ENCODE data around the gene ZNF785.
"Not testable (repeated sequence)": the region's sequence is repeated elsewhere in the genome, so short reads cannot be mapped to it uniquely, and the experiment has no call there.

Gene ZNF785

DNA sequence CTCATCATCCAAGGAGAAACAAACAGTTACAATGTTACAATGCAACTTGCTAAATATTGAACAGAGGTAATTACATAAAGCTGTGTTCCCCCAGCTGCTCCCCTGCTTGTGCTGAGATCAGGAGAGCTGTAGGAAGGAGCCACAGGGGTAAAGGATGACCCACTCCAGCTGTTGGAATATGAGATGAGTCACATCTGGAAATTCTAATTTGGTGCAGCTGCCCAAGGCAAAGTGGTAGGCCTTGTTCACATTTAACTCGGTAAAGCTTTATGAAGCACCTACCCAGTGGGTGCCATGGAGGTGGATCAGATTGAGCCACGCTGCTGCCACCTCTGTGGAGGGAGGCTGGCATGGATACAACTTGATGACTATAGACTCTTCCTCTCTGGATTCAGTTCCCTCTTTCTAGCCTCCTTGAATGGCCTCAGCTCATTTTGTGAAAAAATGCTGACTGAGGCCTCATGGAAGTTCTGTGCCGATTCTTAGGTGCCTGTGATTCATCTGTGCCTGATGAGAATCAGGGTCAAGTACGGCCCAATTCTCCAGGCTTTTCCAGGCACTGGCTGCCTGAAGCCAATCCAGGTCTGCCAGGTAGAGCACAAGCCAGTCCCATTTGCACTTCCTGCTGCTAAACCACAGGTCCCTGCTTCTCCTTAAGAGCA, 17.2 kb upstream of the ZNF785 start:
- DNase-seq = no peak

DNA sequence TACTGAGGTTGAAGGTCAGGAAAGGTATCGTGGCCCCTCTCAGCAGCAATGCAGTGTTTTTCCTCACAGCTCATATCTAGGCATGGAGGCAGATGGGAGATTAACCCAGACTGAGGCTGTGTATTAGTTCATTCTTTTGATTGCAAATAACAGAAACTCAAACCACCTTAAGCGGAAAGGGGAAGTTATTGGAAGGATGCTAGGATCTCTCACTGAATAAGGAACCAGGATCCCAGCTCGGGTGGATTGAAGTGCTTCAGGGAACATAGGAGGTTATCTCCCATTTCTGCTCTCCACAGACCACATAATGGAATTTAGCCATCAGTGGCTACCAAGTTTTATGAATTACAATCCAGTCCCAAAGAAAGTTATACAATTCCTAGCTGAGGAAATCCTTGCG, 16.5 kb upstream of the ZNF785 start:
- no peak for DNase-seq

DNA sequence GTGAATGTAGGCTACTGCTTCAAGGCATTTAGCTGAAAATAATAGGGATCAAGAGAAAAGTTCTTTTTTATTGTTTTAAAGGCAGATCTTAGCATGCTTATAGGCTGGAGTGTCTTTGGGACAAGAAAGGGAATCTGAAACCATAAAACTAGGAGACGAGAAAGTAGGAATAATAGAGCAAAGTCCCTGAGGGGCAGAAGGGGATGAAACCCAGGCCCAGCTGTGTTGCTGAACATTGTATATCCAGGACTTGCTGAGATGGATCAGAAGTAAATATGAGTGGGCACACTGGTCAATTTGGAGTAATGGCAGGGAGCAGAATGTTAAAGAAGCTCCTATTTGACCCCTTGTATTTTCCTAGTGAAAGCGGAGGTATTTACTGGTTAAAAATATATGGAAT, 15.4 kb upstream of the ZNF785 start:
- DNase-seq = no peak

DNA sequence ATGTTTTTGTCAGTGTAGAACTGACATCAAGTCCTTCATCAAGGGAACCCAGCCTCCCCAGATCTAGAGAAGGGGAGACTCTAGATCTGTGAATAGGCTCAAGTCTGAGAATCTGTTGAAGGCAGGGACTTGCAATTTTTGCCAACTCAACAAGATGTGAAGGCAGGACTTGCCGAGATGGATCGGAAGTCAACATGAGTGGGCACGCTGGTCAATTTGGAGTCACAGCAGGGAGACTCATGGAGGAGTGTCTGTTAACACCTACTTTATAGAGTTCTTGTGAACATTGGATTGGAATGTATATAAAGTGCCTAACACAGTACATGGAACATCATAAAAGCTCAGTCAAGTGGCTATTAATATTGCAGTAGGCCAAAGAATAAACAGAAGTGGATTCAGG, 14.7 kb upstream of the ZNF785 start:
- no peak for DNase-seq

DNA sequence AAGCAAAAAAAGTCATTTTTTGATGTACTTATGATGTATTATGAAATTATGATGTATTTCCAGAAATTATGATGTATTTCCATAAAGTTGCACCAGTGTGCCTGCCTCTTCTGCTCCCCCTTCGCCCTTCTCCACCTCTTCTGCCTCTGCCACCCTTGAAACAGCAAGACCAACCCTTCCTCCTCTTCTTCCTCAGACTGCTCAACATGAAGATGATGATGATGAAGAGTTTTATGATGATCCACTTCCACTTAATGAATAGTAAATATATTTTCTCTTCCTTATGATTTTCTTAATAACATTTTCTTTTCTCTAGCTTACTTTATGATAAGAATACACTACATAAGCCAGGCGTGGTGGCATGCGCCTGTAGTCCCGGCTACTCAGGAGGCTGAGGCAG, 7.4 kb upstream of the ZNF785 start:
- DNase-seq = no peak

DNA sequence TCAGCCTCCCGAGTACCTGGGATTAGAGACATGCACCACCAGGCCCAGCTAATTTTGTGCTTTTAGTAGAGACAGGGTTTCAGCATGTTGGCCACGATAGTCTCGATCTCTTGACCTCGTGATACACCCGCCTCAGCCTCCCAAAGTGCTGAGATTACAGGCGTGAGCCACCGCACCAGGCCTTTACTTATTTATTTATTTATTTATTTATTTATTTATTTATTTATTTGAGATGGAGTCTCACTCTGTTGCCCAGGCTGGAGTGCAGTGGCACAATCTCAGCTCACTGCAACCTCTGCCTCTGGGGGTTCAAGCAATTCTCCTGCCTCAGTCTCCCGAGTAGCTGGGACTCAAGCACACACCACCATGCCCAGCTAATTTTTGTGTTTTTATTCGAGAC, 5.4 kb upstream of the ZNF785 start:
- not testable (repeated sequence) for DNase-seq

DNA sequence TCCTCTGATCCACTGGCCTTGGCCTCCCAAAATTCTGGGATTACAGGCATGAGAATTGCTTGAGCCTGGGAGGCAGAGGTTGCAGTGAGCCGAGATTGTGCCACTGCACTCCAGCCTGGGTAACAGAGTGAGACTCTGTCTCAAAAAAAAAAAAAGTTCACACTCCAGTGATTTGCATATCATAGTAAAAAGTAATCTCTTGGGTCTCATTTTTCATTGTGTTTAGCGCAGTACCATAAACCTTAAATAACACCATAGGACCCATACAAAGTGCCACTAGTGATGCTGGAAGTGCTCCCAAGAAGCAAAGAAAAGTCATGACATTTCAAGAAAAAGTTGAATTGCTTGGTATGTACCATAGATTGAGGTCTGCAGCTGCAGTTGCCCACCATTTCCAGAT, 4.1 kb upstream of the ZNF785 start:
- DNase-seq = not testable (repeated sequence)

DNA sequence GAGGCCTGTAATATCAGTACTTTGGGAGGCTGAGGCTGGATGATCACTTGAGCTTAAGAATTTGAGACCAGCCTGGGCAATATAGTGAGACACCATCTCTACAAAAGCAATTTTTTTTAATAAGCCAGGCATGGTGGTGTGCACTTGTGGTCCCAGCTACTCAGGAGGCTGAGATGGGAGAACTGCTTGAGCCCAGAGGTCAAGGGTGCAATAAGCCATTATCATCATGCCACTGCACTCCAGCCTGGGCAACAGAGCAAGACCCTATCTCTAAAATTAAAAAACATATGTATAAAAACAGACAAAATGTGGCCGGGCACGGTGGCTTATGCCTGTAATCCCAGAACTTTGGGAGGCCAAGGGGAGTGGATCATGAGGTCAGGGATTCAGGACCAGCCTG, 3.2 kb upstream of the ZNF785 start:
- no peak for DNase-seq

DNA sequence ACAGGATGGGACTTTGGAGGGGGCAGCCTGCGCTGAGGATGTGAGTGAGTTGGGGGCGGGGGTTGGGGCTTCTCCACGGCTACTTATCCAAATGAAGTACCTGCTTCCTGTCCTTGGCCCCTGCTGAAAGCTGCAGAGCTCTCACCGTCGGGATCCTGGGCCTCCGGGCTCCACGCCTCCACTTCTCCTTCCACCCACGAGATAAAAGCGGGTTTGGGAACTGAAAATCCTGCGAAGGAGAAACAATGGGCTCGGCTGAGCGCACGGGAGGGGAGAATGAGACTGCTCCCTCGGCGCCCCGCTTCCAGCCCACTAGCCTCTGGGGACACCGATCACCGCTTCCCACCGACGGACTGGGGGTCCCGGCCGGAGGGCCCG, 486 bp downstream of the ZNF785 start:
- no peak for DNase-seq

DNA sequence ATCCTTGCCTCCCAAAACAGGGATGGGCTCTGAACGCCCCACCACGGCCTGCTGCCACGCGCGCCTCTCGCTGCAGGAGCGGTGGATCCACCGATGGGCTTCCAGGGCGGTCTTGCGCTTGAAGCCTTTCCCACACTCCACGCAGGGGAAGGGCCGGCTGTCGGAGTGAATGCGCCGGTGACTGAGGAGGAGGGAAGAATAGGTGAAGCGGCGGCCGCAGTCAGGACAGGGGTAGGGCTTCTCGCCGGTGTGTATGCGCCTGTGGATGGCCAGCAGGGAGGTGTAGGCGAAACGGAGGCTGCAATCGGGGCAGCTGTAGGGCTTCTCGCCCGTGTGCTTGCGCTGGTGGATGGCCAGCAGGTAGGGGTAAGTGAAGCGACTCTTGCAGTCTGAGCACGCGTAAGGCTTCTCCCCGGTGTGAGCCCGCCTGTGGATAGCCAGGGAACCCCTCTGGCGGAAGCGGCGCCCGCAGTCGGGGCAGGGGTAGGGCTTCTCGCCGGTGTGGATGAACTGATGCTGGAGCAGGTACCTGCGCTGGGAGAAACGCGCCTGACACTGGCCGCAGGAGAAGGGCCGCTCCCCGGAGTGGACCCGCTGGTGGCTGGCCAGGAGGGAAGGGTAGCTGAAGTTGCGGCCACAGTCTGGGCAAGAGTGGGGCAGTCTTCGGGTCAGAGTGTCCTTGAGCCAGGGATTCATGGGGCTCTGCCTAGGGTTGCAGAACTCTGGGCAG, 2.7 kb downstream of the ZNF785 start:
- no peak for DNase-seq

DNA sequence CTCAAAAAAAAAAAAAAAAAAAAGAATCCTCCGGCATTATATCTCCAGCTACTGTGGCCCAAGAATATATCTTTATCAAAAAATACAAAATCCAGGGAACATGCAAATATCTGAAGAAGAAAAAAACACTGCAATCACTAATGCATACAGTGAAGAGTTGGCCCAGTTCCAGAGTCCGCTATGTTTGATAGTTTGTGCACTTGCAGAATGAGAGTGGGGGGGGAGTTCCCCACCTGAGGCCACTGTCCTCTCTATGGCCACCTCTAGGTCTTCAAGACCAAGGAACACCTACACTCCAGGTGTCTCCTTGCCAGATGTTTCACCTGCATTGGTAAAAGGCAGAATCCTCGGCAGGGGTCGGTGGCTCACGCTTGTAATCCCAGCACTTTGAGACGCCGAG, 4.0 kb downstream of the ZNF785 start:
- DNase-seq = no peak

DNA sequence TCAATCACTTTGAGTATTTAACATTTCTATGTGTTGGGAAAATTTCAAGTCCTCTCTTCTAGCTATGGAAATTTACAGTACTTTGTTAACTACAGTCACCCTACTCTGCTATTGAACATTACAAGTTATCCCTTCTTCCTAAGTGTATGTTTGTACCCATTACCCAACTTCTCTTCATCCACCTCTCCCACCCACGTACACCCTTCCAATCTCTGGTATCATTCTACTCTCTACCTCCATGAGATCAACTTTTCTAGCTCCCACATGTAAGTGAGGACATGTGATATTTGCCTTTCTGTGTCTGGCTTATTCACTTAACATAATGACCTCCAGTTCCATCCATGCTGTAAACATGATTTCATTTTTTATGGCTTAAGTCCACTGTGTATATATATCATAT, 10.8 kb downstream of the ZNF785 start:
- no peak for DNase-seq

DNA sequence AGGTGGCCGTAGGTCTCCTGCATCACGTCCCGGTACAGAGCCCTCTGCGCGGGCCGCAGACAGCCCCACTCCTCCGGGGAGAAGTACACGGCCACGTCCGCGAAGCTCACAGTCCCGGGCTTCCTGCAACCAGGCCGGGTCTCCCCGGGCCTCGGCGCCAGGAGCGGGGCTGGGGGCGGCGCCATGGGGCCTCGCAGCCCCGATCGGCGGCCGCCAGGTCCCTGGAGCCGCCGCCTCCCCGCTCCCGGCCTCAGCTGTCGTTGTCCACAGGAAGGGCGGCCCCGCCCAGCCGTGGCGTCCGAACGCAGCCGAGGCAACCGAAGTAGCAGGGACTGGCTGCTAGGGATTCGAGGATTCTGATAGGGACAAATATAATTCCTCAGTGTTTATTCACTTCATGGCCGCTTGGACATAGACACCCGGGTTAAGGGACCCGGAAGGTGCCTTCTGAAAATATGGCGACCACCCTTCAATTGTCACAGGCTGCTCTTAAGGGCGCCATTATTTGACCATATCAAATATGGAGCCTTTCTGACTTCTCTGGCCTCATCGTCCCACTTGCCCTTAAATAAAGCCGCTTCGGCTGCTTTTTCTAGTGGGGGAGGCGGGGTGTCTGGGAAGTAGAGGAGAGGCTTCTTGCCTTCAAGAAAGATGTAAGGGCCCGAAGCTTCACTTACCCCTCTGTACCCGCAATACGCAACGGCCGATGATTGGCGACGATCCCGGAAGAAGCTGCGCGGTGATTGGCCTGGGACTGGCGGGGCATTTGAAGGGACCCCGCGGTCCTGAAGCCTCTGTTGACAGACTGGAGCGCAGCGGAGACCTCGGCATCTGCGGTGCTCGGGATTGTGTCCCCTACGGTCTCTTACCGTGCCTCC, 13.8 kb downstream of the ZNF785 start, which contains the start of gene ZNF688:
Gene ZNF688 (minus strand): TSS at position 270 of the 878 bp plus-strand sequence. CDS start 85 bp downstream, at position 185.
- peak; percentile 96 for DNase-seq

DNA sequence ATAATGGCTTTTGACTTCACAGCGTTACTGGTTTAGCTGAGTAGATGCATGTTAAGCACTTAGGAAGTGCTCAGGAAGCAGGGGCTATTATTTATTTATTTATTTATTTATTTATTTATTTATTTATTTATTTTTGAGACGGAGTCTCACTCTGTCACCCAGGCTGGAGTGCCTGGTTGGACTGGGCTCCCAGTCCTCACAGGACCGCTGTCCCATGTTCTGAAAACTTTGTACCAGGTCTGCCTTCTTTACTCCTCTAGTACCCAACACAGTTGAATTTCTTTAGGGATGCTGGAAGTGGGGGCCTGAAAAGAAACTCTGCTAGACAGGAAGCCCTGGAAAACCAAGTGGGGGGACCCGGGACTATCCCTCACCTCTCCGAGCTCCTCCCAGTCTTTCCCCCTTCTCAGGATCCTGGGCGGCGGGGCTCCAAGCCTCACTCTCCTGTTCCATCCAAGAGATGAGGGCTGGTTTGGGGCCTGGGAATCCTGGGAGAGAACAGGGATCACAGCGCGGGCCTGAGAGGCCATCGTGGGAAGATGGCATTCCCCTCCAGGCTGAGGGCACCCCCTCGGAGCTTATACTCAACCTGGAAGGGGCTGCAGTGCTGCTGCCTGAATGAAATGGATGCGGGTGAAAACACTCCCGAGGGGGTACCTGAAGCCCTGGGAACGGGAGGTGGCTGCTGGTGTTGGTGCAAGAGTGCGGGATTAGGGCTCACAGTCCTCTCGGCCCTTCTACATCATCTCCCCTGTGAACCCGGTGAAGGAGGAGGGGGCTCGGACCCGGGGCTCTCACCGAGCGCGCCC, 14.7 kb downstream of the ZNF785 start:
- DNase-seq = no peak

DNA sequence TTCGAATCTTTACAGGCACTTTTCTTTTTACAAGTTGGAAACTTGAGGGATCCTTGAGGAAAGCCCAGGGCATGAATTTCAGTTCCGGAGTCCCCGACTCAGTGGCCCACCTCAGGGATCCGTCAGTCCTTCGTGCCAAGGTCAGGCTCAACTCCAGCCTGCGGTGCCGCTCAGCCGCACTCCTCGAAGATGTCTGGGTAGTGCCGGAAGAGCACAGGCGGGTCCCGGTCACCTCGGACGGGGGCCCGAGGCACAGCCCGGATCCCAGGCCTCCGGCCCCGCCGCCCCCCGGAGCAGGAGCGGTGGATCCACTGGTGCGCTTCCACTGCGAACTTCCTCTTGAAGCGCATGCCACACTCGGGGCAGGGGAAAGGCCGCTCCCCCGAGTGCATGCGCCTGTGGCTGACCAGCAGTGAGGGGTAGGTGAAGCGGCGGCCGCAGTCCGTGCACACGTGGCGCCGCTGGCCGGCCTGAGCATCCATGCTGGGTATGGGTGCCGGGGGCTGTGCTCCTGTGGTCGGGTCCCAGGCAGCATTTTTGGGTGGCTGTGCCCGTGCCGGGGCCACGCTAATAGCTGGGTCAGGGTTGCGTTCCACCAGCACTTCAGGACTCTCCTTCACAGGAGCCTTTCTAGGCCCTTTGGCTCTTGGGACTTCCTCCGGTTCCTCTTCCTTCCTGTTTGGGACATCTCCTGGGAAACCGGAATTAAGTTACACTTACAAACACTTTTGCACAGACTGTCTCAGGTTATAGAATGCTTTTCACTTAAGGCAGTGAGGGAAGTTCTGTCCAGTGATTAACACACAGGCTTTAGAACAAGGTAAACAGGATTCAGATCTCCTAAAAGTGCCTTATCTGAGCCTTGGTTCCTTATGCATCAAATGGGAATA, 15.5 kb downstream of the ZNF785 start:
- no peak for DNase-seq

DNA sequence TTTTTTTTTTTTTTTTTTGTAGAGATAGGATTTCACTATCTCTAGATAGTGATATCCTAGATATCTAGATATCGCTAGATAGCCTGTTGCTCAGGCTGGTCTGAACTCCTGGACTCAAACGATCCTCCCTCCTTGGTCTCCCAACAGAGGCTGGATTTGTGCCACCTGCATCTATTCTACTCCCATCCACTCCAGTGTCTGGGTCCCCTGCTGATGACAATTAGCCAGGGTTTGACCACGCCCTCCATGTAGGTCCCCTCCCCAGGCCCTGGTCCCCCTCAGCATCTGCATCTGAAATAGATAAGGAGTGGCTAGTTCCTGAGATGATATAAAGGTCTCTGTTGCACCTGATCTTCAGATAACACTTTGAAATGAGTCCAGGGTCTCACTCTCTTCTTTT, 16.2 kb downstream of the ZNF785 start:
- DNase-seq = no peak

DNA sequence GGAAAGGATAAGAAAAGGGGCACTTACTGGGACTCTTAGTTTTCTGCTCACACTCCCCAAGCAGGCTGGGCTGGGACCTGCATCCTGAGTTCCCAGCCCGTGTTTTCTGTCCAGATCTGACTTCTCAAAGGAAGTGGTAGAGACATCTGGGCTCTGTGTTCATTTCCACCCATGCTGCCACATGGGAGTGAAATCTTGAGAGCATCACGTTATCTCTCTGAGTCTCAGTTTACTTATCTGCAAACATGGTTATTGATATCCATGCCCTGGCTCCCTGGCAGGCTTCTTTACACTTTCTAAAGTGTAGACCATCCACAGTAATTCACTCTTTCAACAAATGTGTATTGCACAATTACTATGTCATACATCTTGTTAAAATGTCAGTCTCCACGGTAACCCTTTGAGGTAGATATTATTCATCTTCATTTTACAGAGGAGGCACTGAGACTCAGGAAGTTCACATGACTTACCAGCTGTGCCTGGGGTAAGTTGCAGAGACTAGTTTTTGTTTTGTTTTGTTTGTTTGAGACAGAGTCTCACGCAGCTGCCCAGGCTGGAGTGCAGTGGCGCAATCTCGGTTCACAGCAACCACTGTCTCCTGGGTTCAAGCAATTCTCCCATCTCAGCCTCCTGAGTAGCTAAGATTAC, 17.4 kb downstream of the ZNF785 start:
- DNase-seq = no peak

DNA sequence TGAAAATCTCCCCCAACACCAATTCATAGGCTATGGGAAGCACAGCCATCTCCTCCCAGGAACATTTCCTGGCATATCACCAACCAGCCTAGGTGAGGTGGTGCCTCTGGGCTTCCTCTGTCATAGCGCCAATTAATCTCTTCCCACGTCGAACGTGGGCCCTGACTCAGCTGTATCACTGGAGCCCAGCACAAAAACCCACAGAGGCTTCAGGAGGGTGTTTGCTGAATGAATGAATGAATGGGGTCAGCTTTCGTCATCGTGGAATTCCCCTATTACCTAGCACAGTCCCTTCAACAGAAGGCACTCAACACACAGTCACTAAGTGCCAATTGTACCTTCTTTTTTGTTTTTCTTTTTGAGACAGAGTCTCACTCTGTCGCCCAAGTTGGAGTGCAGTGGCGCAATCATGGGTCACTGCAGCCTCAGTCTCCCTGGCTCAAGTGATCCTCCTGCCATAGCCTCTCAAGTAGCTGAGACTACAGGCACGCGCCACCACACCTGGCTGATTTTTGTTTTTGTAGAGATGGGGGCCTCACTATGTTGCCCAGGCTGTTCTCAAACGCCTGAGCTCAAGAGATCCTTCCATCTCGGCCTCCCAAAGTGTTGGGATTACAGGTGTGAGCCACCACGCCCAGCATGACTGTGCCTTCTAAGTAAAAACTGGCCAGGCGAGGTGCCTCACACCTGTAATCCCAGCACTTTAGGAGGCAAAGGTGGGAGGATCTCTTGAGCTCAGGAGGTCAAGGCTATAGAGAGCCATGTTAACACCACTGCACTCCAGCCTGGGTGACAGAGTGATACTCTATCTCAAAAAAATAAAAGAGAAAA, 18.1 kb downstream of the ZNF785 start:
- DNase-seq = no peak

DNA sequence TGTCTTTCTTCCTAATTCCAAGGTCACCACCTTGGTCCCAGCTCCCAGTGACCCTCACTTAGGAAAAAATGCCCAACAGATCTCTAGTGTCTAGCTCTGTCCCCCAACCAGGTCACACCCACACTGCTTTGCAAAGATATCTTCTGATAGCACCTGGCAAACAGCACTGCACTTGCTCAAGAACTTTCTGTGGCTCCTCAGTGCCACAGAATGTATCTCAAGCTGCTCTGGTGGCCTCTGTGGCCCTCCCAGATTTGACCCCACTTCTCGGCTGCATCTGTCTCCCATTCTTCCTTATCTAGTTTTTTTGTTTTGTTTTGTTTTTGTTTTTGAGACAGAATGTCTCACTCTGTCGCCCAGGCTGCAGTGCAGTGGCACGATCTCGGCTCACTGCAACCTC, 19.0 kb downstream of the ZNF785 start:
- DNase-seq = no peak

DNA sequence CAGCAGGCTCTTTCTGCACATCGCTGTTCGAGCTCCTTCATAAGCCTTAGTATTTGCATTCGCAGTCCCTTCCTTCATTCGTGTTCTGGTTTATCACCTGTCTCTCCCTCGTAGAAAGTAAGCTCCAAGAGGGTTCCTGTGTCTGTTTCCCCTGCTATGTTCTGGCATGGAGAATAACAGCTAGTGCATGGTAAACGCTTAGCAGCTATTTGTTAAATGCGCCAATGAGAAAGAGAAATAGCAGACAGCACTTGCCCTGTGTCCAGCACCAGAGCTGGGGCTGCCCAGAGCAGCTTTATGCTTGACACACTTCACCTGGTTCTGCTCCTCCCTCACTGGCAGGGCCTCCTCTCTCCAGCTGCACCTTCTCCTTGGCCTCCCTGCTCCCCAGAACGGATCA, 19.5 kb downstream of the ZNF785 start:
- no peak for DNase-seq

Measured in SHP77 treated with DMSO at 0.1 percent for 48 hours (cell line).